ENCODE results near the gene STX1A.

Gene STX1A

DNA sequence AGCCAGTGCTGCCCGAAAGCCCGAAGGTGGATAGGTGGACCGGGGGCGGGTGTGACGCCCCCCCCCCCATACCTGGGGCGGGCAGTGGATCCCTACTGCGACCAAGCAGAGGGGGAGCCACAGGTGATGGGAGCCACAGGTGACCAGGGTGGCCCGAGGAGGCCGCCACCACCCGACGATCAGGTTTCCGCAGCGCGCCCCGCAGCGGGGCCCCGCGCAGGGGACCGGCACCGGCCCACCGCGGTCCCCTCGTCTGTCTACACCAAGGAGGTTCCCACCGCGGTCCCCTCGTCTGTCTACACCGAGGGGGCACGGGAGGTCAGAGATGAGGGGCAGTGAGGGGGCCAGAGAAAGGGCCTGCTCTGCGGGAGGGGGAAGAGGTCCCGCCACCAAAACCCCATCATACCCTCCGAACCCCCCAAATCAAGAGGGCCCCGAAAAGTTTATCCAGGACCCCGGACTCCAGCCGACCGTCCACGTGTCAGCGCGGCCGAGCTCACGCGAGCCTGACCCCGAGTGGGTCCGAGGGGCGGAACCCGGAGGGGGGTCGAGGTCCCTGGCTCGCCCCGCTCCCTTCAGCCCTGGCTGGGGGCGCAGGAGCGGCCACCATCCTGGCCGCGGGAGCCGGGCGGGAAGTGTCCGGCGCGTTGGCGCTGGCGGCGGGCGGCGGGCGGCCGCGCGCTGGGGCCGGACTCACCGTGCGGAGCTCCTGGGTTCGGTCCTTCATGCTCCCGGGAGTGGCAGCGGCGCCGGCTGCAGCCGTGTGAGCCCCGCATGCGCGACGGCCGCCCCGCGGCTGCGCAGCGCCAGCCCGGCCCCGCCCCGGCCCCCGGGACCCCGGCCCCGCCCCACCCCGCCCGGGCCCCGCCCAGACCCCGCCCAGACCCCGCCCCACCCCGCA, at the start of gene STX1A:
Gene STX1A, minus strand, starts transcription at position 765 of the 901 bp plus-strand sequence. Its CDS starts 38 bp downstream, at position 727.
- DNase-seq: peak; percentile 76

DNA sequence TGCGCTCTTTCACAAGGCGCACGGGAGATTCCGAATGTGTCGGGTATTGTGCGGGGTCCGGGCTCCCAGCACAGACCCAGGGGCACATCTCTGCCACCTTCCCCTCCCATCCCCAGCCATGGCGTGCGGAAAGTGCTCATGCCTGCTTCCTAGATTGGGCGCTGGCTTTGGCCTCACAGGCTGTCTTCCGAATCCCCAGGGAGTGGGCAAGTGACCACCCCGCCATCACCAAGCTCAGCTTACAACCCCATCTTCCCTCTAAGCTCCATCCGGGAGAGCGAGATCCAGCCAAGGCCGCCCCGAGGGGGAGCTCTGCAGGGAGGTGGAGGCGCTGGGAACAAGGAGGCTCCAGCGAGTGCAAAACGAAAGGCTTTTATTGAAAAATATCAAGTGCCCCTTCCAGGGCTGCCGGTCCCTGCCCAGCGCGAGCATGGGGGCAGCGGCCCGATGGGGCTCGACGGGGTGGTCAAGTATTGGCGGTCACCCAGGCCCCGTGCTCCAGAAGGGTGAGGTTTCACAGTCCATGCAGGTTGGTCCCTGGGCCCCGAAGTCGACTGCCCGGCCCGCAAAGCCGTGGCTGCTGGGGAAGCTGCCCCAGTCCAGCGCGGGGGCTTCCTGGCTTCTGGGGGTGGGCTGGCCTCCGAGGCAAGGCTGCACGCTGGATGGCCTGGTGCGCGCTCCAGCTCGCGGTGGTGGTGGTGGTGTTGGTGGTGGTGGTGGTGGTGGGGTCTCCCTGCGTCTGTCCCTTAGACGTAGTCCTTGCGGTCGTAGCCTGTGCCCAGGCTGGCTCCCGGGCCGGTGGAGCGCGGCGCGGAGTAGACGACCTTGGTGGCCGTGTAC, 49.4 kb upstream of the STX1A start:
- no peak for DNase-seq

DNA sequence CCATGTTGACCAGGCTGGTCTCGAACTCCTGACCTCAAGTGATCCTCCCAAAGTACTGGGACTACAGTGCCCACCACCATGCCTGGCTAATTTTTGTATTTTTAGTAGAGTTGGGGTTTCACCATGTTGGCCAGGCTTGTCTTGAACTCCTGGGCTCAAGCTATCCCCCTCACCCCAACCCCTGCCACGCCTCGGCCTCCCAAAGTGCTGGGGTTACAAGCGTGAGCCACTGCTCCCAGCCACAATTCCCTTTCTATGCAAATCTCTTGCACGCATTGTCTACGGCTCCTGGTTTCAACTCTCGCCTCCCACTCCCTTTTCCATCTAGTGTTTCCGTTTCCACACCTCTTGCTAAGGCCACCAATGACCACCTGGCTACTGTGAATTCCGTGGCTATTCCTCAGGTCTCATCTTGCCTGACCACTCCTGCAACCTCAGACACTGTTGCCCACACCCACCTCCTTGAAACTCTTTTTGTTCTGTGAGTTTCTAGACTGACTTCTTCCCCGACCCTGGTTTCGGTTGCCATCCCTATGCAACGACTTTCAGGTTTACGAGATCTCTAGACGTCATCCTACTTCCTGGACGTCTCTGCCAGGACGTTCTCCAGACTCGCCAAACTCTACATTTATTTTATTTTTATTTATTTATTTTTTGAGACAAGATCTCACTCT, 47.2 kb upstream of the STX1A start:
- DNase-seq: no peak

DNA sequence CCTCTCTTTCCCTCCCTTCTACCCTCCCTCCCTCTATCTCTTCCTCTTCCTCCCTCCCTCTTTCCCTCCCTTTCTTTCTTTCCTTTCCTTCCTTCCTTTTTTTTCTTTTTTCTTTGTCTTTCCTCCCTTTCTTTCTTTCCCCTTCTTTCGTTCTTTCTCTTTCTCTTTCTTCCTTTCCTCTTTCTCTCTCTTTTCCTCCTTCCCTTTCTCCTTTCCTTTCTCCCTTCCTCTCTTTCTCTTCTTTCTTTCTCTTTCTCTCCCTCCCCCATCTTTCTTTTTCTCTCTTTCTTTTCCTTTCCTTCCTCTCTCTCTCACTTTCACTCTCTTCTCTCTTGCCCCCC, 43.2 kb upstream of the STX1A start:
- no peak for DNase-seq

DNA sequence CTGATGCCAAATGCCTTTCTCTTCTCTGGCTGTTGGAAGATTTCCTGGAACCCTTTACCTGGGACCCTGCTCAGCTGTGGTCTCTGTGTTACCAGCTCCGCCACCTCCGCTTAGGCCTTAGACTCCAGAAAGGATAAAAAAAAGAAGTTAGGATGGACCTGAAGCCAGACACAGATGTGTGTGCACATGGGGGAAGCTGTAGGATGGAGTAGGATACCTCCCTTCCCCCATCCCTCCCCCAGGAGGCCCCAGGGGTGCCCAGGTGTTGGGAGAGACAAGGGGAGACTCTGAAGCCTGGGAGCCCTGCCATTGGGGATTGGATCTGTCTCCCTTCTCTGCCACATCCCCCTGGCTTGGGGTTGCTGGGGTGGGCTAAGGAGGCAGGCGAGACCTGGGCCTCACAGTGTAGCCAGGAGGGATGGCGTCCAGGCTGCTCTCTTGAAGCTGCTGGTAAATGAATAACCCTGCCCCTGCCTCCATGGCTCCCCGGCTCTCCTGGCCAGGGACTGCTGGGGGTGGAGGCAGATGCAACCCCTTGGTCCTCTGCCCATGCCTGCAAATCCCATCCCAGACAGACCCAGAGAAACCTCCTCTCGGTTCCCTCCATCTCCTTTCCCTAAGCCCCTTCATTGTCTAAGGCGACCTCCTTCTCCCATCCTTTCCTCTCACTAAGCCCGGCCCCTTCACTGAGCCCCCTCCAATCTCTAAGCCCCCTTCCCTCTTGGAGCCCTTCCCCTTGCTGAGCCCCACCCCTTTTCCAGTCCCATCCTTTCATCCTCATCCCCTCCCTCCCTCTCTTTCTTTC, 42.6 kb upstream of the STX1A start:
- peak; percentile 10 for DNase-seq

DNA sequence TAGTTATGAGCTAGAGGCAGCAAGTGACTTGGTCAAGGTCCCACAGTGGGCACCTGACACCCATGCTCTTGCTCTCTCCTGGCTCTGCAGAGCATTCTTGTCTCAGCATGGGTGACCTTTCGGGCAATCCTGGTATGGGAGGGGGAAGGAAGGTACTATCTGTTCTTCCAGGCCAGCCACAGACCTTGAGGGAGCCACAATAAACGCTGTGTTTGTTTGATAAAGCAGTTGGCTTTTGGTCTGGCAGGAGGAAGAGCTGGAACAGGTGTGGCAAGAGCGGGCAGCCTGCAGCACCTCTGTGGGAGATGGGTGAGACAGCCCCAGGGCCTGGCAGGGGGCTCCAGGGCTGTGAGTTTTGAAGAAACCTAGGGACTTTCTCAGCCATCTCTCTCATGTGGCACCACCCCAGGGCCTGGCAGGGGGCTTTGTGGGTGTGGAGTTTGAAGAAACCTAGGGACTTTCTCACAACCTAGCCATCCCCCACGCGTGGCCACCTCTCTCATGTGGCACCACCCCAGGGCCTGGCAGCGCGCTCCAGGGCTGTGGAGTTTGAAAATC, 39.2 kb upstream of the STX1A start:
- no peak for DNase-seq

DNA sequence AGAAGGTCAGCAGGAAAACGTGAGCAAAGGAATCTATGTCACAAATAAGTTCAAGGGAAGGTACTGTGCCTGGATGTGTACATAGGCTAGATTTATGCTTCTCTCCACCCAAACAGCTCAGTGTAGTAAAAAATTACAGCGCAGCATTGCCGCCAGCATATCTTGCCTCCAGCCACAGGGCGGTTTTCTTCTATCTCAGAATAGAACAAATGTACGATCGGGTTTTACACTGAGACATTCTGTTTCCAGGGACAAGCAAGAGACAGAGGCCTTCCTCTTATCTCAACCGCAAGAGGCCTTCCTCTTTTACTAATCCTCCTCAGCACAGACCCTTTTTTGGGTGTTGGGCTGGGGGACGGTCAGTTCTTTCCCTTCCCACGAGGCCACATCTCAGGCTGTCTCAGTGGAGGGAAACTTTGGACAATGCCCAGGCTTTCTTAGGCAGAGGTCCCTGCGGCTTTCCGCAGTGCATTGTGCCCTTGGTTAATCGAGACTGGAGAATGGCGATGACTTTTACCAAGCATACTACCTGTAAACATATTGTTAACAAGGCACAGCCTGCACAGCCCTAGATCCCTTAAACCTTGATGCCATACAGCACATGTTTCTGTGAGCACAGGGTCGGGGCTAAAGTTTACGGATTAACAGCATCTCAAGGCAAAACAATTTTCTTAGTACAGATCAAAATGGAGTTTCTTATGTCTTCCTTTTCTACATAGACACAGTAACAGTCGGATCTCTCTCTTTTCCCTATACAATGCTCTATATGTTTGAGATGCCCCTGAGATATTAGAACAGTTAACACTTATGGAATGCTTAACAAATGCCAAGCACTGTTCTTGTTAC, 30.7 kb upstream of the STX1A start:
- no peak for DNase-seq

DNA sequence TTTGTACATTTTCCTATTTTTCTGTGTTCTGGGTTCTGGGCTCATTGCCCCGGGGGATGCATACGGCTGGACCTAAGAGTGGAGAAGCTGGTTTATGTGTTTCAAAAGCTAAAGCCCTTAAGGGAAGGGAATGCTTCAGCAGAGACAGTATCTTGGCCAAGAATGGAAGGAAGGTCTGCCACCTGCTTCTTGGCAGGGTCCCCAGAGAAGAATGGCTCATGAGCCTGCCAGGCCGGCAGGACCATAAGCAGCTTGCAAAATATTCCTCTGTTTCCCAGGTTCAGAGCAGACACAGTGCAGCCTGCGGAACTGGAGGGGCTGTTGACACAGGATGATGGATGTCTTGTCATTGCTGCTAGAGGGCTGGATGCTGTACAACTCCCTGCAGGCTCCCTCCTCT, 26.9 kb upstream of the STX1A start:
- no peak for DNase-seq

DNA sequence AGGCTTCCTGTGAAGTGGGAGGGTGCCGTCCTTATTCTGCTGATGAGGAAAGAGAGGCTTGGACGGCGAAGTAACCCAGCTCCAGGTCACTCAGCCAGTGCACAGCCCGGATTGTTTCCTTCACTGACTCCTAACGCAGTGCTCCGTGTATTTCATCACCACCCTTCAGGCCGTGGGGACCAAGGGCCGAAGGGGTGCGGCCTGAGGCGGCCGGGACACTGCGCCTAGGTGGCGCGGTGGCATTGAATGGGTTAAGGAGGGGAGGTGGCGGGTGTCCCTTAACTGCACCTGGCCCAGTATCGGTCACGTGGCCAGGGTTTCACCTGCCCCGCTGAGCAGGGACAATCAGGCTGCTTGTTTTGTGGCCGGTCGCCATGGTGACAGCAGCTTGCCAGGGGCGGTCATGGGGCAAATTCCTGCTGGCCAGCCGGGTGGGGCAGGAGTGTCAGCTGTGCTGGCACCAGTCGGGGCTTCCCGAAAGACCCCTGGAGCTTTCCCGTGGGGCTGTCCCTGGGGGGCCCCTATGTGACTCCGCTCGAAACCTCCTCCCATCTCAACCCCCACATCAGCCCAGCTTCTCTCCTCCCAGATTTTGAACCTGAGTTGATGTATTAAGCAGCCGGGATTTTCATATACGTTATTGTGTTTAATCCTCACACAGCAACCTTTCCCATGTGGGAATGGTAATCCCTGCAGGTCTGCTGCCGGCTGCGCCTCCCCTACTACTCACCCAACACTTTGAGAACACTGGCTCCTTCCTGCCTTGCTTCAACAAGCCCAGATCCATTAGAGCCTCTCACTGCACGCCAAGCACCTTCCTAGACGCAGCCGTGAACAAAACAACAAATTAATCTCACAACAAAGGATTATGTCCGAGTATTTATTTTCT, 23.5 kb upstream of the STX1A start:
- DNase-seq: peak; percentile 94

DNA sequence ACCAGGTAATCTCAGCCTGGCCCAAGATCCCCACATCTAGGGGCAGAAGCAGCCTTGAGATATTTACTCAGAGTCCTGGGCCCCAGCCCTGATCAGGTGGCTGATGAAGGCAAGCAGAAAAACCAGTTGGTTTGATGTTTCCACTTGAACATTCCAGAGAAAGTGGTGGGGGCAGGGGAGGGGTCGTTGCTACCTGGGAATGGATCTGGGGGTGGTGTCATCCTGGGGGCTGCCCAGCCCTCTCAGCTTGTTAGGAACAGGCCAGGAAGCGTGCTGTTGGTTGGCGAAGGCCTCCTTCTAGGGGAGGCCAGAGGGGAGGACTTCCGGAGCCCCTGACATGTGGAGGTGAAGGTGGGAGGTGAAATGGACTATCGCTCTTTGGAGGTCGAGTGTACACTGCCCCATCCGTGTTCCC, 22.9 kb upstream of the STX1A start:
- peak; percentile 40 for DNase-seq

DNA sequence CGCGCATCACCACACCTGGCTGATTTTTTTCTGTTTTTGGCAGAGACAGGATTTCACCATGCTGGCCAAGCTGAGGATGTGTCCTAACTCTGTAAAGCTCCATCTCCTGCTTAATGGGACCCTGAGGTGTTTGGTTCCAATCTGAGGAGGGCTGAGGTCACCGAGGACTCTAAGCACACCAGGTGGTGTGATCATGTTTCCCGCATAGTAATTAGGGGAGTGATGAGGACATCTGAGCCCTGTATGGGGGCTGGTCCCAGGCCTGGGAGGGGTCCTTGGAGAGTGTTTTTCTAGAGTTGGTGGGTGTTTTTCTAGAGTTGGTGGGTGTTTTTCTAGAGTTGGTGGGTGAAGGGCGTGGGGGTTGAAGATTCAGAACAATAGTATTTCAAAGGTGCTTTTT, 22.1 kb upstream of the STX1A start:
- DNase-seq: no peak

DNA sequence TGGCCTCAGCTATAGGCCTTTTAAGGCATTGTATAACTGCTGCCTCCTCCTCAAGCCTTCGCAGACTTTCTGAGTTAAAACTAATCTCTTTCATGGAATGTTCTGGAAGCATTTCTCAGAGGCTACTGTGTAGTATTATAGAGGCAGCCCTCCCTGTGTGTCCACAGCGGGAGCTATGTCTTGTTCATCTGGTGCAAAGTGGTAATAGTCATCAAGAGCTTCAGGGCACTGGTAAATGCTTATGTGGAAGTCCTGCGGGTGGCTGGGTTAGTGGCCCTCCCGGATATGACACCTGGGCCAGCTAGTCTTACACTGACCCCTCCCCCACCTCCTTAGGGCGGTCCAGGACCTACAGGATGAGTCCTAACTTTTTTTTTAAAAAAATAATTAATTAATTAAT, 21.3 kb upstream of the STX1A start:
- DNase-seq: peak; percentile 20

DNA sequence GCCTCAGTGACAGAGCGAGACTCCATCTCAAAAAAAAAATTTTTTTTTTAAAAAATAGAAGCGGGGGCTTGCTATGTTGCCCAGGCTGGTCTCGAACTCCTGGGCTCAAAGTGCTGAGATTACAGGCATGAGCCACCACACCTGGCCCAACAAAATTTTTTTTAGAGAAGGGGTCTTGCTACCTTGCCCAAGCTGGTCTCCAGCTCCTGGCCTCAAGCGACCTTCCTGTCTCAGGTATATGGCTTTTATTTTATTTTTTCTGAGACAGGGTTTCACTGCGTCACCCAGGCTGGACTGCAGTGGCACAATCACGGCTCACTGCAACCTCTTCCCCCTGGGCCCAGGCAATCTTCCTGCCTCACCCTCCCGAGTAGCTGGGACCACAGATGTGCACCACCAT, 20.7 kb upstream of the STX1A start:
- DNase-seq: no peak

DNA sequence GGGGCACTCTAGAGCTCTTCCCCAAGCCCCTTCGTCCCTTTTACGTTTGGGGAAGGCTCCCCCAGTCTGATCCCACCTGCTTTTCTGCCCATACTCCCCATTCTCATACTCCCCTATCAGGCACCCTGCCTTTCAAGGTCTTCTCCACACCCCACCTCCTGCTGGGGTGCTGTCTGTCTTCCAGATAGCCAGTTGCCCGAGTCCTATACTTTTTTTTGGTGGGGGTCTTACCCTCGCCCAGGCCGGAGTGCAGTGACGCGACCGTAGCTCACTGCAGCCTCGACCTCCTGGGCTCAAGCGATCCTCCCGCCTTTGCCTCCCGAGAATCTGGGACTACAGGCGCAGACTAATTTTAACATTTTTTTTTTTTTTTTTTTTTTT, 19.9 kb upstream of the STX1A start:
- no peak for DNase-seq

DNA sequence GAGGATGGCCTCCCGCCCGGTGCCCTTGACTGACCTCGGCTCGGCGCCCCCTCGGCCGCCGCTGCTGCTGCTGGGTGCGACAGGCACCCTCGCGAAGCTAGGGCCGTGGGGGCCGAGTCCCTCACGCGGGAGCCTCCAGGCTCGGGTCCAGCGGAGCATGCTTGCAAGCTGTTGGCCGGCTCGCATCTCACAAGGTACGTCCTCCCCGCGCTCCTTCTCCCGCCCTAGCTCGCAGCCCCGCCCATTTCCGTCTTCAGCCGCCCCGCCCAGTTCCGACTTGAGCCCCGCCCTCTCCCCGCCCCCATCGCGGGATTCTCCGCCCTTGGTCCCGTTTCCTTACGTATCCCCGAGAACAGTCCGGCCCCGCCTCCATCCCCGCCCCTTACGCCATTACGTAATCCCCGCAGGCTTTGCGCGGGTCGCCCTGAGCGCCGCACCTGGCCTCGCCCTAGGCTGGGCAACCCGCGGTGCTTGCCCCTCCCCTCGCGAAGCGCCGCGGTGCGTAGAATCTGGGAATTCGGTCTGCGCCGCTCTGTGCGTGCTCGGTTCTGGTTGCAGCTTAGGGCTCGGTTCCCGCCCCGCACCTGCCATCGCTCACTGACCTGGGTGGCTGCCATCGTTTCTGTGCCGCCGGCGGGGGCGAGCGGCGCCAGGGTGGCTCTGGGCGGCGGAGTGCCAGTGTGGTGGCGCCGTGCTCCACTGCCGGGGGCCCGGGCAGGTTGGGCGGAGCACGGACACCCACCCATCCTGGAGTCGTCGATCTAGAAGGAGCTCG, 19.3 kb upstream of the STX1A start, which contains the start of gene ABHD11:
Gene ABHD11, minus strand, starts transcription at position 191 of the 775 bp plus-strand sequence. Its CDS starts 32 bp downstream, at position 159.
- peak; percentile 98 for DNase-seq

DNA sequence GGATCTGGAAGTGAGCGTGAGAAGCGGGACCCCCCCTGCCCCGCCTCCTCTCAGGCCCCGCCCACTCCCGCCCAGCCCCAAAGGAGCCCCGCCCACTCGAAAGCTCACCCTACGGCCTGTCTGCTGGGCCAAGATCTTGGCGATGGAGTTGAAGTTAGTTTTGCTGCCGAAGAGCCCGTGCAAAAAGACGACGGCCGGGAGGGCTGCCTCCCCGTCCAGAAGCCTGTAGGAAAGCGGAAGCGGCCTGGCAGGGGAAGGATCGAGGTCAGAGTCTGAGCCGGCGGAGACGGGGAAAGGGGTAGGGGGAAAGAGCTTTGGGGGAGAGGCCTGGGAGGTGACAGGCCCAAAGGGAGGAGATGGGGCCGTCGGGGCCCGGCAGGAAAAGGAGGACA, 18.7 kb upstream of the STX1A start:
- DNase-seq: no peak

DNA sequence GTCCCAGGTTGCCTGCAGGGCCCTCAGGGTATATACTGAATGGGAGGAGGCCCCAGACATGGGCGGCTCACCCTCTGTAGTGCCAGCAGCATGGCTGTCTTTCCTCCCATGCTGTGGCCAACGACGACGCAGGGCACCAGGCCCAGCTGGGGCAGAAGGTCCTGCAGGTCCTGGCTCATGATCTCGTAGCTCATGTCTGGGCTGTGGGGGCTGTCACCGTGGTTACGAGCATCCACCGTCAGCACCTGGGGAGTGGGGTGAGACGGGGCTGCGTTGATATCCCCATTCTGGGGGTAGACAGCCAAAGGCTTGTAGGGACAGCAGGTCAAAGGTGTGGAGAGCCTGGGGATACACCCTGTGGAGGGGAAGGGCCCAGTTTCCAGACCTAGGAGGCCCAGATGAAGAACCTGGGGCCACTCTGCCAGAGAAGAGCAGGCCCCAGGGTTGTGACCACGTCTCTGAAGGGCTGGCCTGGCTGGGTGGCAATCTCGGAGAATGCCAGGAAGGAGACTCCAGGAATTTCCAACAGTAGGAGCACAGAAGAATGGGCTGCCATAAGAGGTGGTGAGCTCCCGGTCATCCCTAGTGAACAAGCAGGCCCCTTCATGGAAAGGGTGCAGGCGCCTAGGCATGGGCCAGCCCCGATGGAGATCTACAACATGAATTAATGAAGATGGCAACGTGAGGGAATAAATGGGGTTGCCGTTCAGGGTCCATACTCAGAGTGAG, 18.2 kb upstream of the STX1A start:
- DNase-seq: no peak

DNA sequence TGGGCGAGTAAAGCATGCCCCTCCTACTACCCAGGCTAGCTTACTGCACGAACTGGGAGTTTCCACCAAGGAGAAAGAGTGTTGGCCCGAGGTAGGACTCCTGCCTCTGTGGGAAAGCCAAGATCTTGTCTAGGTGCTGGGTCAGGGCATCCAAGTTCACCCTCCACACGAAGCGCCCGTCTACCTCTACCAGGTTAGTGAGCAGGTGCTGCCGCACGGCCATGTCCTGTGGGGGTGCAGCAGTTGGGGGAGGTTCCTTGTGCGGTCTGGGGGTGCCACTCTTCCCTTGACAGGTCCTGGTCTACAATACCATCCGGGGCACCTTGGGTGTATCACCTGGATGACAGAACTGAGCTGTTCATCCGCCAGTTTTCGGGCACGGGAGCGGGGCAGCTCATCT, 17.4 kb upstream of the STX1A start:
- DNase-seq: no peak

DNA sequence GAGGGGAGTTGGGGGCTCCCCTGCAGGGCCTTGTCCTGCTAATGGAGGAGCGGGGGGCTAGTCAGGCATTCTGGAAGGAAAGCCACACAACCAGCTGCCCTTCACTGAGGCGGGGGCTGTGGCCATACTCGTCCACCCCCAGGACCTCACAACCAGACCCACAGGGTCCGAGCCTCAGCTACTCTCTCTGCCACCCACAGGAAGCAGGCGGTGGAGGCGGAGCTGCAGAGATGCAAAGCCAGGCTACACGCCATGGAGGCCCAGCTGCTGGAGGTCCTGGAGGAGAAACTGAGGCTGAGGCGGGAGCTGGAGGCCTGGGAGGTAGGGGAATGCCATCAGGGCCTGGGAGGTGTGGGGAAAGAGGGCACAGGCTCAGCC, 16.0 kb upstream of the STX1A start:
- DNase-seq: no peak
